PC-9 (cell line): ENCODE data around the gene SERF1A. TPM values are rescaled to one million over a fixed set of nuclear protein-coding genes. Genes with fewer than 3 reads are reported as not detected.
"Not testable (repeated sequence)": the region's sequence is repeated elsewhere in the genome, so short reads cannot be mapped to it uniquely, and the experiment has no call there.

Experiments
- BruUV-seq: library from RNA; stranded (reverse); fragments of 400-500 nt; replicated peaks from 2 replicates; lab custom pipeline; 2021; lab: Mats Ljungman, UMichigan
- CTCF ChIA-PET: fragments of 300-600 bp; sonication (Branson Sonifier 250); formaldehyde crosslinking; loops from one replicate; lab custom pipeline; 2022; ENCODE audit warnings: antibody characterized with exemption; lab: Charles Lee
- POLR2A ChIA-PET: fragments of 300-600 bp; sonication (Branson Sonifier 250); formaldehyde crosslinking; loops from one replicate; lab custom pipeline; 2022; ENCODE audit warnings: antibody characterized with exemption; ENCODE audit not compliant: unreplicated experiment; lab: Charles Lee
- DNase-seq, 2 experiments: peaks; one replicate each; pipeline versions ENCODE4 v3.0.0 to v3.0.0-alpha.2; 2015 to 2022; ENCODE audit warnings: mixed read lengths in 1 of 2
- H2AFZ ChIP-seq: fragments of 200-600 bp; sonication (generic); 2 replicates; pipeline ENCODE4 v1.8.1; 2017; ENCODE audit warnings: antibody characterized with exemption
- H3F3A ChIP-seq: fragments of 200-600 bp; sonication (generic); 2 replicates; pipeline ENCODE4 v1.8.1; 2017; ENCODE audit warnings: antibody characterized with exemption, mild to moderate bottlenecking, low read depth; ENCODE audit not compliant: insufficient read depth
- H3K27ac ChIP-seq: fragments of 200-600 bp; sonication (generic); 2 replicates; pipeline ENCODE4 v1.6.1; 2016; ENCODE audit warnings: mixed run types
- H3K27me3 ChIP-seq: fragments of 200-600 bp; sonication (generic); 2 replicates; pipeline ENCODE4 v1.6.1; 2016; ENCODE audit warnings: low read depth, mixed run types; ENCODE audit not compliant: insufficient read depth
- H3K36me3 ChIP-seq: fragments of 200-600 bp; sonication (generic); 2 replicates; pipeline ENCODE4 v1.6.1; 2016; ENCODE audit warnings: low read depth, mixed run types
- H3K4me1 ChIP-seq: fragments of 200-600 bp; sonication (generic); replicated peaks from 2 replicates; pipeline ENCODE4 v1.6.1; 2016; ENCODE audit warnings: mixed run types; ENCODE audit not compliant: insufficient read depth
- H3K4me2 ChIP-seq: fragments of 200-600 bp; sonication (generic); 2 replicates; pipeline ENCODE4 v1.6.1; 2017; ENCODE audit warnings: mixed run types
- H3K4me3 ChIP-seq: fragments of 200-600 bp; sonication (generic); 2 replicates; pipeline ENCODE4 v1.6.1; 2016; ENCODE audit warnings: mixed run types
- H3K79me2 ChIP-seq: fragments of 200-600 bp; sonication (generic); 2 replicates; pipeline ENCODE4 v1.6.1; 2017; ENCODE audit warnings: low read depth, mixed run types
- H3K9me2 ChIP-seq: fragments of 200-600 bp; sonication (generic); 2 replicates; pipeline ENCODE4 v1.8.1; 2017; ENCODE audit warnings: mild to moderate bottlenecking; ENCODE audit not compliant: insufficient read depth
- H3K9me3 ChIP-seq: fragments of 200-600 bp; sonication (generic); 2 replicates; pipeline ENCODE4 v1.8.1; 2016; ENCODE audit warnings: low read depth; ENCODE audit not compliant: insufficient read depth
- H4K20me1 ChIP-seq: fragments of 200-600 bp; sonication (generic); 2 replicates; pipeline ENCODE4 v1.8.1; 2017; ENCODE audit not compliant: insufficient read depth
- intact Hi-C: fragments of 100-400 bp; cut with micrococcal nuclease; formaldehyde crosslinking; loops from one replicate; pipeline ENCODE4 v1.10.0; 2022; ENCODE audit not compliant: unreplicated experiment
- total RNA-seq: library from RNA; stranded (reverse); gene quantifications from 2 replicates; pipeline ENCODE4 v1.2.3, GENCODE V29; 2021

SERF1A gene
- total RNA-seq, 1 experiment from 2014 or later = 5.7 TPM

DNA sequence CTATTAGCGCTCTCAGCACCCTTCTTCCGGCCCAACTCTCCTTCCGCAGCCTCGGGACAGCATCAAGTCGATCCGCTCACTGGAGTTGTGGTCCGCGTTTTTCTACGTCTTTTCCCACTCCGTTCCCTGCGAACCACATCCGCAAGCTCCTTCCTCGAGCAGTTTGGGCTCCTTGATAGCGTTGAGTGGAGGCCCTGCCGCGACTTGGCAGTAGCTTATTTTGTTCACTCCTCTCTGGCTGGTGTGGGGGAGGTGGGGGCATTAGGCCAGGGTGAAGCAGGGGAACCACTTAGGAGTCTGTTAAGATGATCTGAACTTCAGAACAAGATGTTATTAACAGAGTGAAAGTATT is 24.7 kb downstream of the SERF1A start:
- H3K36me3 ChIP-seq, H3K79me2 ChIP-seq, H3K27me3 ChIP-seq, H4K20me1 ChIP-seq, DNase-seq, H3K4me2 ChIP-seq, CTCF ChIA-PET, H3K9me2 ChIP-seq, POLR2A ChIA-PET, H2AFZ ChIP-seq, H3F3A ChIP-seq, H3K4me3 ChIP-seq, H3K9me3 ChIP-seq, intact Hi-C loops, BruUV-seq, H3K27ac ChIP-seq, H3K4me1 ChIP-seq: not testable (repeated sequence)

GRCh38 chr5:70931709-70932368 is 31.4 kb downstream of the SERF1A start:
- DNase-seq, intact Hi-C loops, BruUV-seq, POLR2A ChIA-PET, H2AFZ ChIP-seq, H3F3A ChIP-seq, H3K4me1 ChIP-seq, H3K9me2 ChIP-seq, CTCF ChIA-PET, H3K36me3 ChIP-seq, H3K9me3 ChIP-seq, H3K27me3 ChIP-seq, H3K4me3 ChIP-seq, H3K79me2 ChIP-seq, H4K20me1 ChIP-seq, H3K27ac ChIP-seq, H3K4me2 ChIP-seq: not testable (repeated sequence)

- H3K27ac ChIP-seq, H4K20me1 ChIP-seq, intact Hi-C loops, H3K36me3 ChIP-seq, H3K9me3 ChIP-seq, DNase-seq, CTCF ChIA-PET, POLR2A ChIA-PET, H3K4me3 ChIP-seq, BruUV-seq, H2AFZ ChIP-seq, H3K27me3 ChIP-seq, H3K4me1 ChIP-seq, H3F3A ChIP-seq, H3K4me2 ChIP-seq, H3K79me2 ChIP-seq, H3K9me2 ChIP-seq: not testable (repeated sequence)
These were observed 32.1 kb downstream of the SERF1A start for GRCh38 chr5:70932560-70932959.

GRCh38 chr5:70953068-70953467 is 52.6 kb downstream of the SERF1A start:
- H3F3A ChIP-seq, H3K79me2 ChIP-seq, H3K36me3 ChIP-seq, H3K4me3 ChIP-seq, BruUV-seq, DNase-seq, intact Hi-C loops, CTCF ChIA-PET, H4K20me1 ChIP-seq, H3K27me3 ChIP-seq, H3K27ac ChIP-seq, POLR2A ChIA-PET, H3K9me3 ChIP-seq, H3K4me2 ChIP-seq, H3K4me1 ChIP-seq, H3K9me2 ChIP-seq, H2AFZ ChIP-seq: not testable (repeated sequence)

Other genes with a start within 250 kb of the SERF1A start
- 28.5 and 36.4 TPM in 2 replicates for gene SMN1, start 24.4 kb downstream of the SERF1A start, total RNA-seq
- 11.7 and 13.1 TPM in 2 replicates for gene NAIP, start 124.7 kb downstream of the SERF1A start, total RNA-seq
- 18.8 and 19.4 TPM in 2 replicates for gene GTF2H2, start 167.0 kb downstream of the SERF1A start, total RNA-seq